ENCODE results near the gene PADI3.

GRCh38 chr1:17287130-17287776, 38.4 kb downstream of the PADI3 start:
- TF ChIP-seq CTCF (IDR thresholded peaks at IDR 0.05; ENCODE audit: low read depth, low read length) = no peak
- no peak for TF ChIP-seq POLR2A (IDR thresholded peaks at IDR 0.05; ENCODE audit: extremely low read depth, insufficient read length)
